ENCODE data around the gene TCHHL1. TPM values are rescaled to one million over a fixed set of nuclear protein-coding genes. Genes with fewer than 3 reads are reported as not detected.
A peak's percentile ranks its signal among the peaks of the same experiment; 100 is the strongest.

Gene TCHHL1
- polyA plus RNA-seq, 1 donor (not counting 4 experiments of a cell fraction or from before 2014, with no cell fraction given), result not detected

DNA sequence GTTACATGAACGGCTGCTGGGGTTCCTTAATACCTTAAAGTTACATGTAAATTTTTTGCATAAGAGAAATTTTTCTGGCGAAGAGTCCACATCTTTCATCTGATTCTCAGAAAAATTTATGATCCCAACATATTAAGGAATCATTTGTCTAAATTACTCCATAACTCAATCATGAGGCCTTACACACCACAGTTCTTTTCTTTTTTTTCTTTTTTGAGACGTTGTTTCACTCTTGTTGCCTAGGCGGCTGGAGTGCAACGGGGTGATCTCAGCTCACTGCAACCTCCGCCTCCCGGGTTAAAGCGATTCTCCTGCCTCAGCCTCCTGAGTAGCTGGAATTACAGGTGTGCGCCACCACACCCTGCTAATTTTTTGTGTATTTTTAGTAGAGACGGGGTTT is 50.0 kb downstream of the TCHHL1 start:
- no peak overlapping the region for H2AFZ ChIP-seq (ENCODE audit: control insufficient read depth, low read length)
- FAIRE-seq (no peak), DNase-seq (ENCODE audit: low read depth, low spot score) (no peak)
- H3K4me1 ChIP-seq (ENCODE audit: control insufficient read depth, extremely low read depth, insufficient read depth, low read length), result peaks cover 10% of the 10 kb centered on the region
- H4K20me1 ChIP-seq (ENCODE audit: control insufficient read depth, extremely low read depth, insufficient read depth, low read length), result peaks cover 4% of the 10 kb centered on the region
- peaks cover 29% of the 10 kb centered on the region for H3K79me2 ChIP-seq (ENCODE audit: control insufficient read depth, insufficient read depth, low read length)
- no peak overlapping the region for H3K9ac ChIP-seq (ENCODE audit: control insufficient read depth, extremely low read depth, insufficient read depth, low read length)
- H3K9me1 ChIP-seq (ENCODE audit: control insufficient read depth, extremely low read depth, insufficient read depth, low read length), result no peaks in the 10 kb centered on the region
- TF ChIP-seq, protein P1, sequence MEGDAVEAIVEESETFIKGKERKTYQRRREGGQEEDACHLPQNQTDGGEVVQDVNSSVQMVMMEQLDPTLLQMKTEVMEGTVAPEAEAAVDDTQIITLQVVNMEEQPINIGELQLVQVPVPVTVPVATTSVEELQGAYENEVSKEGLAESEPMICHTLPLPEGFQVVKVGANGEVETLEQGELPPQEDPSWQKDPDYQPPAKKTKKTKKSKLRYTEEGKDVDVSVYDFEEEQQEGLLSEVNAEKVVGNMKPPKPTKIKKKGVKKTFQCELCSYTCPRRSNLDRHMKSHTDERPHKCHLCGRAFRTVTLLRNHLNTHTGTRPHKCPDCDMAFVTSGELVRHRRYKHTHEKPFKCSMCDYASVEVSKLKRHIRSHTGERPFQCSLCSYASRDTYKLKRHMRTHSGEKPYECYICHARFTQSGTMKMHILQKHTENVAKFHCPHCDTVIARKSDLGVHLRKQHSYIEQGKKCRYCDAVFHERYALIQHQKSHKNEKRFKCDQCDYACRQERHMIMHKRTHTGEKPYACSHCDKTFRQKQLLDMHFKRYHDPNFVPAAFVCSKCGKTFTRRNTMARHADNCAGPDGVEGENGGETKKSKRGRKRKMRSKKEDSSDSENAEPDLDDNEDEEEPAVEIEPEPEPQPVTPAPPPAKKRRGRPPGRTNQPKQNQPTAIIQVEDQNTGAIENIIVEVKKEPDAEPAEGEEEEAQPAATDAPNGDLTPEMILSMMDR (optimal IDR thresholded peaks at IDR 0.05 in 1 of 3, IDR thresholded peaks at IDR 0.05 in 1 of 3, conservative IDR thresholded peaks at IDR 0.05 in 1 of 3; ENCODE audit: extremely low read depth in 1 of 3, insufficient read depth in 2 of 3, low read length in 3 of 3), result no peak
- TF ChIP-seq EZH2 (IDR thresholded peaks at IDR 0.05; ENCODE audit: low read length), result no peak
- H3K4me2 ChIP-seq (ENCODE audit: control insufficient read depth, extremely low read depth, insufficient read depth, low read depth, low read length), result no peak overlapping the region
- H3K27ac ChIP-seq (ENCODE audit: control insufficient read depth, insufficient read depth, low read length), result no peak overlapping the region
- dilution Hi-C loops (cut with MboI; ENCODE audit: extremely low pct_ligation_motif_present, low sequenced_read_pairs), result no loop called here
- H3K27me3 ChIP-seq (ENCODE audit: control insufficient read depth, extremely low read depth, insufficient read depth, low read length), result no peaks in the 10 kb centered on the region
- no peak overlapping the region for H3K4me3 ChIP-seq (ENCODE audit: control insufficient read depth in 2 of 3, extremely low read depth in 1 of 3, insufficient read depth in 2 of 3, low read depth in 1 of 3, low read length in 3 of 3)
- H3K36me3 ChIP-seq (ENCODE audit: control insufficient read depth in 2 of 2, extremely low read depth in 1 of 2, insufficient read depth in 2 of 2, low read length in 2 of 2), result peaks cover 6 to 11% of the 10 kb centered on the region in 2 experiments
- H3K9me3 ChIP-seq (ENCODE audit: control insufficient read depth, low read depth, low read length), result no peaks in the 10 kb centered on the region

DNA sequence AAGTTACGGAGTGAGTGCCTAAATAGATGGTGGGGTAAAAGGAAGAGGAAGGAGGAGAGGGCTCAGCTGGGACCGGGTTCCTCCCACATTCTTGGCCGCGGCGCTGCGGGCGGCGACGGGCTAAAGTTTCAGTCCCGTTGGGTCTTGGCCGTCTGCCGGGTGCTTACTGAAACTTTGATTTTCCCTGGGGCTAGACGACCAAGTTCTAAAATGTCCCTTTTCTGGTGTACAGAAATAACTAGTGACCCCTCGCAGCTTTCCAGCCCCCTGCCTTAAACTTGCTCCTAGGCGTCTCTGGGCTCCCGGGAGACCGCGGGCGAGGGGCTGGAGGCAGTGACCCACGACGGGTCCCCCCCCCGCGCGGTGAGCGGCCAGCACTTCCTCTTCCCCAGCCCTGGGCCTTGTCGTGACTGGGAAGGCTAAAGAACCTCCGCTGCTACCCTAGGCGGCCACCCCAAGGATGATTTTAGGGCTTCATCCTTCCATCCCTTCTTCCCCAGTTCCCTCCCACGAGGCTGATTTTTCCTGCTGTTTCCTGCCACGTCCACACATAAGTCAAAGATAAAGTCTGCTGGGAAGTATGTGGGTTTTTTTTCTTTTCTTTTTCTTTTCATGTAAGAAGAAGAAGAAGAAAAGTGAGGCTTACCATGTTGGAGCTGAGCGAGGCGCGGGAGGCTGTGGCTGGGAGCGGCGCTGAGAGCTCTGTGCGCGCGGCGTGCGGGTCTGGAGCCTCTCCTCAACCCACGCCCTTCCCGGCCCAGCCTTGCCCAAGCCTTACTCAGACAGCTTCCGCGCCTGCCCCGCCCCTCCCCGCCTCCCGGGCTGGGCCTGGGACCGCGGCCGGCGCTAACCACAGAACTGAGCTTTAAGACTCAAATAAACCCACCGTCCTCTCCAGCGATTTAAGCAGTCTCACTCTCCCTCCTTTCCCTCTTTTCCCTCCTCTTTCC is 52.3 kb downstream of the TCHHL1 start, which contains the start of gene S100A11:
S100A11 (minus strand) TSS at position 738 of the 950 bp plus-strand sequence; CDS start at position 649, 89 bp downstream.
- Histone ChIP-seq H3K9me1 (ENCODE audit: control insufficient read depth, extremely low read depth, insufficient read depth, low read length) (no peaks in the 10 kb centered on the region), H3K4me2 (ENCODE audit: control insufficient read depth, extremely low read depth, insufficient read depth, low read depth, low read length) (peak within 1 kb of the TSS; percentile 72), H4K20me1 (ENCODE audit: control insufficient read depth, extremely low read depth, insufficient read depth, low read length) (peaks cover 4% of the 10 kb centered on the region), H3K9me3 (ENCODE audit: control insufficient read depth, low read depth, low read length) (no peaks in the 10 kb centered on the region), H3K9ac (ENCODE audit: control insufficient read depth, extremely low read depth, insufficient read depth, low read length) (peak within 1 kb of the TSS; percentile 97), H3K27me3 (ENCODE audit: control insufficient read depth, extremely low read depth, insufficient read depth, low read length) (no peaks in the 10 kb centered on the region), H3K4me3 (ENCODE audit: control insufficient read depth in 2 of 3, extremely low read depth in 1 of 3, insufficient read depth in 2 of 3, low read depth in 1 of 3, low read length in 3 of 3) (peak within 1 kb of the TSS; percentile 70 to 88 (median 87)), H3K79me2 (ENCODE audit: control insufficient read depth, insufficient read depth, low read length) (peaks cover 42% of the 10 kb centered on the region), H2AFZ (ENCODE audit: control insufficient read depth, low read length) (peak within 1 kb of the TSS; percentile 68), H3K4me1 (ENCODE audit: control insufficient read depth, extremely low read depth, insufficient read depth, low read length) (peaks cover 19% of the 10 kb centered on the region), H3K27ac (ENCODE audit: control insufficient read depth, insufficient read depth, low read length) (peak within 1 kb of the TSS; percentile 97), H3K36me3 (ENCODE audit: control insufficient read depth in 2 of 2, extremely low read depth in 1 of 2, insufficient read depth in 2 of 2, low read length in 2 of 2) (peaks cover 18 to 34% of the 10 kb centered on the region in 2 experiments)
- dilution Hi-C loops (cut with MboI; ENCODE audit: extremely low pct_ligation_motif_present, low sequenced_read_pairs), result no loop called here
- FAIRE-seq (no peak), DNase-seq (ENCODE audit: low read depth, low spot score) (no peak)
- TF ChIP-seq EZH2 (IDR thresholded peaks at IDR 0.05; ENCODE audit: low read length), result no peak
- TF ChIP-seq, protein P1 (optimal IDR thresholded peaks at IDR 0.05 in 1 of 3, IDR thresholded peaks at IDR 0.05 in 1 of 3, conservative IDR thresholded peaks at IDR 0.05 in 1 of 3; ENCODE audit: extremely low read depth in 1 of 3, insufficient read depth in 2 of 3, low read length in 3 of 3), result no peak

All from keratinocyte (primary cell).